ENCODE measurements around the gene LAMB3.
A peak's percentile ranks its signal among the peaks of the same experiment; 100 is the strongest.
"Not testable (repeated sequence)": the region's sequence is repeated elsewhere in the genome, so short reads cannot be mapped to it uniquely, and the experiment has no call there.

The LAMB3 gene
- total RNA-seq, result 0.36 to 2.1 reads per million in 2 experiments

DNA sequence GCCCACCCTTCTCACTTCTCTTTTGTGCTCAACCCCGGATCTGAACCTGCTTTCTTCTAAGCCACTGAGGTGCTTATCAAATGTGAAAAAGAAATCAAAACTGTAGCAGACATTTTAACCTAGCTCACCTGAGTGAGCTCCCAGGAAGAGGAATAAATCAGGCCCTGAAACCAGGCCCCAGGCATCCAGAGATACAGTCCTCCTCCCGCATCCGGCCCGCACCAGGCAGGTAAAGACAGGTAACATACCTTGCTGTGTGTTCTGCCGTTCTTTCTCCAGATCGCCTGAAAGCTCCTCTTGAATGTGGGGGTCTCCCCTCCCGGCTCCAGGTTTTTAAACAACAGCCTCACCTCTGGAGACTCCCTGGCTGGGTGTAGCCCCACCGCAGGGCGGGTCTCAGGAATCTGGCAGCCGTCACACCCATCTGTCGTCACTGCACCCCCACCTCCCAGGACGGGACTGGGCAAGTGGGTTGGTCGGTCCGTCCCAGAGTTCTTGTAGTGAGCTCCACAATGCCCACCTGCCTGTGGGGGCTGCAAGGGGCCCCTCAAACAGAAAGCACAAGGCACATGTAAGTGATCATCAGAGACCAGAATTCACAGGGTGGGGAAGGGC, at the start of gene LAMB3:
TSS of gene LAMB3 (minus strand) at position 305 of the 615 bp plus-strand sequence. CDS start 1,481 bp downstream, outside the sequence.
- DNase-seq (ENCODE audit: low read depth), result no peak

- not testable (repeated sequence) for DNase-seq (ENCODE audit: low read depth)
Measured at GRCh38 chr1:209700686-209701085, 48.5 kb upstream of the LAMB3 start.

- no peak for DNase-seq (ENCODE audit: low read depth)
Measured at GRCh38 chr1:209697126-209697525, 44.9 kb upstream of the LAMB3 start.

- no peak for DNase-seq (ENCODE audit: low read depth)
Measured at GRCh38 chr1:209696673-209697072, 44.4 kb upstream of the LAMB3 start.

GRCh38 chr1:209692745-209693504, 40.7 kb upstream of the LAMB3 start:
- peak; percentile 46 for DNase-seq (ENCODE audit: low read depth)

- DNase-seq (ENCODE audit: low read depth), result no peak
Measured at GRCh38 chr1:209692296-209692695, 40.1 kb upstream of the LAMB3 start.

DNA sequence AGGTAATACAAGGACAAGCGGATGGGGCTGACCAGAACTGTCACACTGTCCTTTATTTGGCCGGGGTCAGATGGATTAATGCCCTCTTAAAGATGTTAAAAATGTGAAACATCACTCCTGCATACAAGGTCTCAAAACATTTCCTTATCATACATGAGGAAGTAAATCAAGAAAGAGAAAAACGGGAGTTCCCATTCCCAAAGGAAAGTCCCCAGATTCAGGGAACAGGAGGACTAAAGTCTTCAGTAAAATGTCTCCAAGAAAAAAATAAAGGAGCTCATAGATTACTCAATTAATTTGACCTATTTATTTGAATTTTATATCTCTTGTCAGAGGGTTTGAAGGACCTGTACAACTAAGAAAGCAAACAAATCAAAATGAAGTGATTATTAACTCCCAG, 39.0 kb upstream of the LAMB3 start:
- DNase-seq (ENCODE audit: low read depth), result no peak

DNA sequence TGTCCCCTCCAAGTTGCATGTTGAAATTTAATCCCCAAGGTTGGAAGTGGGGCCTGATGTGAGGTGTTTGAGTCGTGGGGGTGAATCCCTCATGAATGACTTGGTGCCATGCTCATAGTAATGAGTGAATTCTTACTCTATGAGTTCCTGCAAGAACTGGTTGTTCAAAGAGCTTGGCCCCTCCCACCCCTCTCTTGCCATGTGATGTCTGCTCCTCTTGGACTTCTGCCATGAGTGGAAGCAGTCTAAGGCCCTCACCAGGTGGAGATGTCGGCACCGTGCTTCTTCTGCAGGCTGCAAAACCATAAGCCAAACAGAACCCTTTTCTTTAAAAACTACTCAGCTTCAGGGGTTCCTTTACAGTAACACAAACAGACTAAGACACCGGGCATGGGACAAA, 37.3 kb upstream of the LAMB3 start:
- DNase-seq (ENCODE audit: low read depth), result no peak

DNA sequence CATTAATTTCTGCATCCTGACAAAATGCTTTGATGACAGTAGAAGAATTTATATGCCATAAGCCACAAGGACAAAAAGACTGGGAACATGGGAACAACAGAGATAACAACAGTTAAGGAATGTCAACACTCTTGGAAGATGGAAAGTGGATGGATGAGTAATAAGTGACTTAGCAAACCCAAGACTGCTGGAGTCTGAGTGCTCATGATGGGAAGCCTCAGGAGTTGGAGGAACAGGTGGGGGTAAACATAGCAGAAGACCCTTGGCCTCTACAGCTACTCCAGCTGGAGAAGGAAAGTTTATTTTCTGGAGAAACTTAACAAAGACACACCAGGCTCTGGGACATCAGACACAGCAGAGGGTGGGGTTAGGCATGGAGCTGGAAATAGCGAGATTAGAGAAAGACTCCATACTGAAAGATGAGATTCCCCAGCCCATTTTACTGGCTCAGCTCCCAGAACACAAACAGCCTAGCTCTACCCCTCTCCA, 36.6 kb upstream of the LAMB3 start:
- no peak for DNase-seq (ENCODE audit: low read depth)

- DNase-seq (ENCODE audit: low read depth), result no peak
Measured at GRCh38 chr1:209686322-209686721, 34.1 kb upstream of the LAMB3 start.

DNA sequence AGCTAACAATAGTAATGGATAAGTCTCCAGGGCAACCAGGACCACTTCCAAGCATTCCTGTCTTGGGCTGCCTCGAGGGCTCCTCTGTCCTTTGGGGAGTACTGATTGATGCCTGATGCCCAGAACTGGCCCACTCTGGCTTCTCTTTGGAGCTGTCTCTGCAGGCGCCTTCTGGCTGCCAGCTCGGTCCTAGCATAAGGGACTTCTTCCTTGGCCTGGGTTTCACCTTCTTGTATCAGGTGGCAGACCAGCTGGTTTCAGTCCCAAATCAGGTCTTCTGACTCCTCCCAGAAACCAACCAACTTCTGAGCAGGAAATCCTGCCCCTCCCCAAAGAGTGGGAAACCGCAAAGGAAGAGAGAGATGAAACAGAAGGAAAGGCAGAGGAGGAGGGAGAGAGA, 33.6 kb upstream of the LAMB3 start:
- no peak for DNase-seq (ENCODE audit: low read depth)

DNA sequence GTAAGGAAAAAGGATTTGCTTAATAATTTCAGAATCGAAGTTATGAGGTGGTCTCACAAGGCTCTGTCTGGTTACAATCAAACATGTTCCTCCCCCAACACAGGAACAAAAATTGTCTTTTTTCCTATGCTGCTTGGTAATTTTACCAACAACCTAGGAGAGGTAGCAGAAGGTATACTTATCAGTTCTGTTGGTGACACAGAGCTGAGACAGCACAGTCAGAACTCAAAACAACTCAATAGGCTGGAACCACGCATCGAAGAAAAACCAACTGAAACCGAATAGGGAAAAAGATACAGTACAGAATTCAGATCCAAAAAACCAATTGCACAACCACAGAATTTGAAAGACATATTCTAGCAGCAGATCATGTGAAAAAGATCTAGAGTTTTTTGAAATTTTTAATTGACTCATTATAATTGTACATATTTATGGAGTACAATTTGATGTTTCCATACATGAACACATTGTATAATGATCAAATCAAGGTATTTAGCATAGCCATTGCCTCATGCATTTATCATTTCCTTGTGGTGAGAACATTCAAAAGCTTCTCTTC, 26.8 kb upstream of the LAMB3 start:
- DNase-seq (ENCODE audit: low read depth), result no peak

- DNase-seq (ENCODE audit: low read depth), result no peak
Measured at GRCh38 chr1:209675565-209676154, 23.4 kb upstream of the LAMB3 start.

DNA sequence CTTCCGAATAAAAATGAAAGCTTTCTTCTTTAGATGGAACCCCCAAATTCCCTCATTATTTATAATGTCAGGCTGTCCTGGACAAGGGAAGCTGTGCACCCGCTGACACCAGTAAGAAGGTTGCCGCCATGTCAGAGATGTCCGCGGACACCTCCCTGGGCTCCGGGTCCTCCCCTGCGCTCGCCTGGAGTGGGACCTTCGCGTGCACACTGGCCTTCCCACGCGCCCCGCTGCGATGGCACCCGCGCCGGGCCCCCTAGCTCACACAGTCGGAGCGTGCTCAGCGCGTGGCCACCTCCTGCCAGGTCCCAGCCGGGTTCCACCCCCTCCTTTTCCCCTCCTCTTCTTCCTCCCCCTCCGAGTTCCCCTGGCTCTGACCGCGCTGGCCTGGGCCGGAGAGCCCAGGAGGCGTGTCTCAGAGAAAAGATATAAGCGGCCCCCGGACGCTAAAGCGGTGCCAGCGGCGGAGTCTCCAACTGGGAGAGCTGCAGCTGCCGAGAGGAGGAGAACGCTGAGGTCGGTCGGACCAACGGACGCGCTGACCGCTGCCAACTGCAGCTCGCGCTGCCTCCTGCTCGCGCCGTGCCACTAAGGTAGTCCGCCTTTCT, 22.8 kb upstream of the LAMB3 start, which contains the start of gene G0S2:
TSS of gene G0S2 (plus strand) at position 456 of the 608 bp plus-strand sequence. CDS start 273 bp downstream, outside the sequence.
- DNase-seq (ENCODE audit: low read depth), result no peak

DNA sequence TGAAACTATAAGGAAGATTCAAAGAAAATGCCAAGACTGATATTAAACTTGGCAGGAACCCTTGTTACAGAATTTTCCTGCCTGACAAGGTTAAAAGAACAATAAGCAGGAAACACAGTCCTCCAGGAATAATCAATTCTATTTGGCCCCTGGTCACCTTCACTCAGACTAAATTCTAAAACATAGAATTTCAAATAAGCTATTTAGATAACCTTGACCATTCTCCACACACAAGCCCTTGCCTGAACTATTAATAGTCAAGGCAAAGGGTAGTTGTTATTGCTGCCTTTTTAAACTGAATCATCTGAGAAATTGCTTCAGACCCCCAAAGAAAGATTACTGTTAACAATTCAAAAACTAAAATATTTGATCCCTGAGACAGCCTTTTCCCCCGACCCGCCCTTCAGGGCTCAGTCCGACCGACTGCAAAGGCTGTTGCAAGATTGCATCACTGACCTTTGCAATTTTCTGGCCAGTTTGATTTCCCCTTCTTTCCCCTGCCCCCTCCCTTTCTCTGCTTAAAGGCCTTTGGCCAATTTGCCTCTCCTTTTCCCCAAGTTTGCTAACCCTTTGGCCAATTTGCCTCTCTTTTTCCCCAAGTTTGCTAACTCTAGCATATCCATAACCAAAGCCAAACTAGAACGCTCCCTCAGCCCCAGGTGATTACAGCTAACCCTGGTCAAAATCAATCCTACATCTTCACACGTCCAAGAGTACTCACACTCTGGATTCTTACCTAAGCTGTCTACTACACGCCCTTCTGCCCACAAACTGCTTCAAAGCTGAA, 21.6 kb upstream of the LAMB3 start:
- no peak for DNase-seq (ENCODE audit: low read depth)

- no peak for DNase-seq (ENCODE audit: low read depth)
Measured at GRCh38 chr1:209672705-209673630, 20.7 kb upstream of the LAMB3 start.

DNA sequence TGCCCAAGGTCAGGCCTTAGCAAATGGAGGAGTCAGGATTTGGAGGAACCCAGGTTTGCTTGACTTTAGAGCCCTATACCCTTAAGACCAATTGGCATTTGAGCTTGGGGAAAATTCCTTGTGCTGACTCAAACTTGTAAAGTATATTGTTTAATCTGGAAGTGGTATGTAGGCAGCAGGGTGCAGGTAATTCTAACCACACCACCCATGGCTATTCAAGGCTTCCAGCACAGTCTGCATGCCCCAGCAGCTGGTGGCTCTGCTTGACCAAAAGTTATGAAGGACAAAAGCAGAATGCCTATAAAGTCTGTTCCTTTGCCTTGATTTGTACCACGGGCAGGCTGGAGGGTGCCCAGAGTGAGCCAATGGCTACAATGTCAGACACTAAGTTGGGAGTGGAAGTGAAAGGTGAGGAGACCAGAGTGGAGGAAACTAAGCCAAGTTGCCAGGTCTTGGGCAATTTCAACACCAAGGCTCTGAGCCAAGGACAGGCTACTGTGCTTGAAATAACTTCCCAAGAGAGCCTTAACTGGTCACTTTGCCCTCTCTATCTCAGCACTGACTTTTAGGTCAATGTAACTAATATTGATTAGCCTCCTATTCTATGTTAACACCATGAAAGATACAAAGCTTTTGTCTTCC, 18.3 kb upstream of the LAMB3 start:
- no peak for DNase-seq (ENCODE audit: low read depth)

- DNase-seq (ENCODE audit: low read depth), result no peak
Measured at GRCh38 chr1:209667708-209668107, 15.5 kb upstream of the LAMB3 start.

GRCh38 chr1:209667103-209667502, 14.9 kb upstream of the LAMB3 start:
- no peak for DNase-seq (ENCODE audit: low read depth)

DNA sequence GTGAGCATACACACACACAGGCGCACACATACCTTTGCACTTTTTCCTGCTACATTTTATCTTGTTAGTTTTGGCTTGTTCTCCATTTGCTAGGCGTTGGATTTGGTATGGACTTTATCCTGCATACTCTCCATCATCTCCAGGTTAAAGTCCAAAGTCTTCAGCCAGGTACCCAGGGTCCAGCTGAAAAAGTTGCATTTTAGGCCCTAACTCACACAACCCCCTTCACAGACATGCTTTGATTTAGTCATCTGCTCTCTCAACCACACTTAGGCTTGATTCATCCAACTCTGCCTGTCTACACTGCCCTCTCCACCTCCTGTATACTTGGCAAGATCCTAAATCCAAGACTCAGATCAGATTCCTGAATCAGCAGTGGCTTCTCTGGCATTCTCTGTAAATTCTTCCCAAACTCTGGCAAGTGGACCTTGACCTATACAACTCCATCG, 10.7 kb upstream of the LAMB3 start:
- DNase-seq (ENCODE audit: low read depth), result no peak

All from T follicular helper cell (primary cell).